GM21381 (cell line): ENCODE data around the gene REC8.

ENCODE experiments used
- ATAC-seq: cut with Tn5 transposase; IDR thresholded peaks from one replicate; pipeline ENCODE4 v1.9.1; 2021; ENCODE audit warnings: mild to moderate bottlenecking, moderate library complexity; ENCODE audit not compliant: unreplicated experiment

REC8 gene

GRCh38 chr14:24156840-24157239, 15.0 kb upstream of the REC8 start:
- ATAC-seq: no peak

DNA sequence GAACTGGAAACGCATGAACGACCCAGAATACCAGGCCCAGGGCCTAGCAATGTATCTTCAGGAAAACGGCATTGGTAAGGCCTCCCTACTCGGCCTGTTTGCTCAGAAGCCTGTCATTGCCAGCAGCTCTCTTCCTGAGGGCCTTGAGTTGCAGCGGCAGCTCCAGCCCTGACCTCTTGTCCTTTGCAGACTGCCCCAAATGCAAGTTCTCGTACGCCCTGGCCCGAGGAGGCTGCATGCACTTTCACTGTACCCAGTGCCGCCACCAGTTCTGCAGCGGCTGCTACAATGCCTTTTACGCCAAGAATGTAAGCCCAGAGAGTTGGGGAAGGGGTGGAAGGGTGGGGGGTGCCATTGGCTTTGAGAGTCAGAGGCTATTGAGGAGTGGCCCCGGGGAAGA, 14.5 kb upstream of the REC8 start:
- no peak for ATAC-seq

DNA sequence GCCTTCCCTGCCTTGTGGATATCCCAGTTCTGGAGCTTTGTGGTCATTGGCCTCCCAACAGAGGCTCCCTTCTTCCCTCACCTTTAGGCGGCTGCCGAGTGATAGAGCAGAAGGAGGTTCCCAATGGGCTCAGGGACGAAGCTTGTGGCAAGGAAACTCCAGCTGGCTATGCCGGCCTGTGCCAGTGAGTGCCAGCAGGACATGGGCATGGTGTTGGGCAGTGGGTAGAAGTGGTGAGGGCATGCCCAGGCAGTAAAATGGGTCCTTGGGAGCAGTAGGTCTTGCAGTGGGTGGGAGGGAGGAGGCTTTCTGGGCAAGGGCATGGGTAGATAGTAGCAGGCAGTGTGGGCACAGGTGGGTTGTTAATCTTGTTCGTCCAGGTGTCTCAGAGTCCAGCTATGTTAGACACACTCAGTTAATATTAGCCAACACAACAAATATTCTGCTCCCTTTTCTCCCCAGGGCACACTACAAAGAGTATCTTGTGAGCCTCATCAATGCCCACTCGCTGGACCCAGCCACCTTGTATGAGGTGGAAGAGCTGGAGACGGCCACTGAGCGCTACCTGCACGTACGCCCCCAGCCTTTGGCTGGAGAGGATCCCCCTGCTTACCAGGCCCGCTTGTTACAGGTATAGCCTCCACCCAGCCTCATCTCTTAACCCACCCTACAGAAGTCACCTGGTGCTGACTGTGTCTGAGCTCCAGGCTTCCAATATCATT, 11.9 kb upstream of the REC8 start:
- no peak for ATAC-seq

- ATAC-seq: no peak
Measured at GRCh38 chr14:24160499-24160849, 11.4 kb upstream of the REC8 start.

DNA sequence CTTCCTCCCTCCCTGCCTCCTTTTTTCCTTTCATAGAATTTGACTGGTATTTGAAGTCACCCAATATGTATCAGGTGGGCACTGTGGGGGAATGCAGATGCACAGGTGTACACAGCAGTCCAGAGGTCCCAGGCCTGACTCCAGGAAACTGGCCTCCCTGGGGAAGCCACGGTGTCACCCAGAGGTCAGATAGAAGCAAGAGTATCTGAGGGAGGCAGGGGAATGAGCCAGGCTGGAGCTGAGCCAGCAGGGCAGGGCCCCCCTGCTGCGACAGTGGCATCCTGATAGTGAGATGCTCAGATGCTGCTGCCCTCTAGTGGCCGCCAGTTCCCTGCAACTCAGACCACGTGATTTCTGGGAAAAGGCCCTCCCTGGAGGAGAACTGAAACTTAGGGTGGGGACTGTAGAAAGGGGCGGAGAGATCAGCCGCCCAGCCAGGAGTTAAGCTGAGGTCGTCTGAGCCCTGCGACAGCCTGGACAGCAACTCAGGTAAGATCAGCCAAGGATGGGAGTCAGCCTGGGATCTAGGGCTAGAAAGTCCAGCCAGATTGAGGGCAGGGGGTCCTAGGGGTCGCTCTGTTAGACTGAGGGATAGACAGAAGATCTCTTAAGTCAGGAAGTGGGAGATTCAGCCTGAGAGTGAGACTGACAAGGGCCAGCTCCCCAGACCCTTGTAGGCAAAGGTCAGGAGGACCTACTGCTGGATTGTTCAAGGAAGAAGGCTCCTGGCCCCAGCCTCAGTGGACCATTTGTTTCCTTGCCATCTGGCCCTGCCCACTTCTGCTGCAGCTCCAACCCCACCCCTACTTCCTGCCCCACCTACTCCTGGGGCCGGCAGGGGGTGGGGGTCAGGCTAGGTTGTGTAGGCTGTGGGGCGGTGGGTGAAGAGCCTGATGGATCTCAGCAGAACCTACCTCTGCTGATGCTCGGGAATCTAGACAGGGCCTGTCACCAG, 10.8 kb upstream of the REC8 start, which contains the start of gene IRF9:
TSS of gene IRF9 (plus strand) at position 416 of the 955 bp plus-strand sequence. CDS start 880 bp downstream, outside the sequence.
- ATAC-seq: peak; percentile 83

- ATAC-seq: no peak
Measured at GRCh38 chr14:24162093-24162492, 9.8 kb upstream of the REC8 start.

DNA sequence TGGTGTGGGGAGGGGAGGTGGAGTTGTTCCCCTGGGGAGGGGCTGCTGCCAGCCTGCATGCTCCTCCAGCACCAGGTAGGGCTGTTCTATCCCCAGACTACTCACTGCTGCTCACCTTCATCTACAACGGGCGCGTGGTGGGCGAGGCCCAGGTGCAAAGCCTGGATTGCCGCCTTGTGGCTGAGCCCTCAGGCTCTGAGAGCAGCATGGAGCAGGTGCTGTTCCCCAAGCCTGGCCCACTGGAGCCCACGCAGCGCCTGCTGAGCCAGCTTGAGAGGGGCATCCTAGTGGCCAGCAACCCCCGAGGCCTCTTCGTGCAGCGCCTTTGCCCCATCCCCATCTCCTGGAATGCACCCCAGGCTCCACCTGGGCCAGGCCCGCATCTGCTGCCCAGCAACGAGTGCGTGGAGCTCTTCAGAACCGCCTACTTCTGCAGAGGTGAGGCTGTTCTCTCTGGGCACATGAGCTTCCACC, 7.3 kb upstream of the REC8 start:
- no peak for ATAC-seq

DNA sequence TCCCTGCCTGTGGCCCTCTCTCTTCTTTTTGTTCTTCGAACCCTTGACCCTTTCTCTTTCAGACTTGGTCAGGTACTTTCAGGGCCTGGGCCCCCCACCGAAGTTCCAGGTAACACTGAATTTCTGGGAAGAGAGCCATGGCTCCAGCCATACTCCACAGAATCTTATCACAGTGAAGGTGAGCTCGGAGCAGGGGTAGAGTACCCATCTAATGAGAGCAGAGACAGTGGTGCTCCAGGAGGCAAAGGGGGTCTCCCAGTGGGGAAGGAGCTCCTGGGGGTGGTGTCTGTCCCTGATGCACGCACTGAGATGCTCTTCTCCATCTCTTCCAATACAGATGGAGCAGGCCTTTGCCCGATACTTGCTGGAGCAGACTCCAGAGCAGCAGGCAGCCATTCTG, 6.1 kb upstream of the REC8 start:
- no peak for ATAC-seq

GRCh38 chr14:24167469-24168114, 4.3 kb upstream of the REC8 start:
- ATAC-seq: no peak

- no peak for ATAC-seq
Measured at GRCh38 chr14:24172261-24172860, 481 bp downstream of the REC8 start.

GRCh38 chr14:24172871-24173281, 996 bp downstream of the REC8 start:
- no peak for ATAC-seq

GRCh38 chr14:24176599-24176998, 4.7 kb downstream of the REC8 start:
- no peak for ATAC-seq

- ATAC-seq: no peak
Measured at GRCh38 chr14:24177041-24177825, 5.4 kb downstream of the REC8 start.

- ATAC-seq: no peak
Measured at GRCh38 chr14:24177891-24178290, 6.0 kb downstream of the REC8 start.

DNA sequence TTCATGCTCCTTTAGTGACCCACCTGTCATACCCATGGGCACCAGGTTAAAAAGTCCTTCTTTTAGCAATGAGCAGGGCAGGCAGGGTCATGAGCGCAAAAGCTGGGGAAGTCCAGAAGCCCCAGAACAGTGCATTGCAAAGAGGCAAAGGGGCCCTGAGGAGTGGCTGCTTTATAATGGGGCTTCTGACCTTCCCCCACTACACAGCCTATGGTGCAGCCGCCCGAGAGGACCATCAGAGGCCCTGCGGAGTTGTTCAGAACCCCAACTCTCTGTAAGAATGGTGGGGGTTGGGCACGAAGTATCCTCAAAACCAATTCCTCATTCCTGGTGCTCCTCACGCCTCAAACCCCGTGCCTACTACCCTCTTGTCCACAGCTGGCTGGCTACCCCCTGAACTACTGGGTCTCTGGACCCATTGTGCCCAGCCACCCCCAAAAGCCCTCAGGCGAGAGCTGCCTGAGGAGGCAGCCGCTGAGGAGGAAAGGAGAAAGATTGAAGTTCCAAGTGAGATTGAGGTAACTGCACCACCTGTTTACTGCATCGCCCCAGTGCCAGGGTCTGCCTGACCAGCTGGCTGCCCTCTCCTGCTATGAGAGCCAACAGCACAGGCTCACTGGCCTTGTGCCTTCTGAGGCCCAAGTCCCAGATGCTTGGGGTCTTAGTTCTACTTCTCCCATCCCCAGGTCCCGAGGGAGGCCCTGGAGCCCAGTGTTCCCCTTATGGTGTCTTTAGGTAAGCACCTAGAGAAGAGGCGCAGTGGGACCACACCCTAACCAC, 6.7 kb downstream of the REC8 start:
- ATAC-seq: no peak

GRCh38 chr14:24179294-24179960, 7.5 kb downstream of the REC8 start:
- no peak for ATAC-seq

- ATAC-seq: no peak
Measured at GRCh38 chr14:24179961-24180796, 8.3 kb downstream of the REC8 start.
